ENCODE data around the gene LPAR3.

LPAR3 gene

GRCh38 chr1:84855691-84856630 is 37.0 kb downstream of the LPAR3 start:
- no peak for DNase-seq

DNA sequence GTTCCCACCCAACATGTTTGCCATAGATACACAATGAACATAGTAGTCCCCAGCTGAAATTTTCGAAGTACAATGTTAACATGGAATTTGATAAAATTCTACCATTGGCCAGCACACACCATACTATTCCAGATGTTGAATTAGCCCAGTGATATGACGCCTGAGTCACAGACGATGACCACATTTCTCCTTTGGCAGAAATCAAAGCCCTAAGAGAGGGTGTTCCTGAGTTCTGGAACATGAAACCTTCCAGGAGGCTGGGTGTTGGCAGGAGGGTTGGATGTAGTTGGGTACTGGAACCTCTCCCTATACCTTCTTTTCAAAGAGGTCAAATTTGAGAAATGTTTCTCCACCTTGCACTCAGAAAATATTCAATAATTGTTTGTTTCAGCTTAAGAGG is 37.8 kb downstream of the LPAR3 start:
- DNase-seq: no peak

DNA sequence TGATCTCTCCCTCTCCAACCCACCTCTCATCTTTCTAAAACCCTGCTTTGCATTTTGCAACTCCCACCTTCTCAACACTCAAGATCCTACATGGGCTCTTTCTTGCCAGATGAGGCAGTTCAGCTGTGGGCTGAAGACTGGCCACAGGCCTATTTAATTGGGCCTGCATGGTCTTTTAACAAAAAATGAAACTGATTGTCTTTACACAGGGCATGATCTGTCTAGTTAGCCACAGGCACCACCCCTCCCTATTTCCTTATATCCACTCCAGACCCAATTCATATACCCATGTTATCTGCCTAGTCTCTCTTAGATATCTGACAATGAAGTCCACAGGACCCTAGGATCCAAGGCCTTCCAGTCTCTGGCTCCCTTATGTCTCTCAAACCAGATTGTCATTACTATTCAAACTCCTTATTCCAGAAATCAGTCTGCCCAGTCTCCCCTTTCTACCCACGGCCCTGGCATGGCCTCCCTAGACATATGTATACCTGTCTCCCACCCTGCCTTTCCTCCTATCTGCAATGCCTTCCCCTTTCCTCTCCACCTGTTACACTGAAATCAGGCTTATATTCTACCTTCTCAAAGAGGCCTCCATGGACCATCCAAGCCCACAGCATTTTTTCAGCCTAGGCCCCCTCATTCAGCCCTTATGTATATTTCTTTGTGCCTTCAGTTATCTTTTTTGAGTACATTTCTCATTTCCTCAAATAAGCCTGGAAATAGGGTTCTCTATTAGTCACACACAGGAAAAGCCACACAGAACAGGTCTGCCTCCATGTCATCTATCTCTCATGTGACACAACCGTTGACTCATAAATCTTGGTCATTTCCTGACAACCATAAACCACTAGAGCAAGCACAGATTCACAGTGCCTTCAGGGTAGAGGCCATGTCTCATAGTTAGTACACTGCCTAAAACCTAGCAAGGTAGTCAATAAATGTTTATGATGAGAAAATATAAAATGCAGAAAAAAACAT is 39.0 kb downstream of the LPAR3 start:
- DNase-seq: no peak

DNA sequence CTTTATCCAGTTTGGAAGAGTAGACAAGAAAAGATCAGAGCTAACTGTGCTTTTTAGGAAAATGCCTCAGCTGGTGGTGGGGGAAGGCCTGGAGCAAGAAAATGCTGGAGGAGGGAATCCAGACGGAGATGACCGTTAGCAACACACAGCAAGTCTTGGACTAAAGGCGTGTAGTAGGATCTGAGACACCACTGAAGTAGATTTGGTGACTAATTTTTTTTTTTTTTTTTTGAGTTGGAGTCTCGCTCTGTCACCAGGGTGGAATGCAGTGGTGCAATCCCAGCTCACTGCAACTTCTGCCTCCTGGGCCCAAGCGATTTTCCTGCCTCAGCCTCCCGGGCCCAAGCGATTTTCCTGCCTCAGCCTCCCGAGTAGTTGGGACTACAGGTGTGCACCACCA is 41.2 kb downstream of the LPAR3 start:
- DNase-seq: no peak

GRCh38 chr1:84849357-84849975 is 43.5 kb downstream of the LPAR3 start:
- DNase-seq: no peak

- DNase-seq: no peak
Measured at GRCh38 chr1:84847253-84848250, 45.5 kb downstream of the LPAR3 start.

DNA sequence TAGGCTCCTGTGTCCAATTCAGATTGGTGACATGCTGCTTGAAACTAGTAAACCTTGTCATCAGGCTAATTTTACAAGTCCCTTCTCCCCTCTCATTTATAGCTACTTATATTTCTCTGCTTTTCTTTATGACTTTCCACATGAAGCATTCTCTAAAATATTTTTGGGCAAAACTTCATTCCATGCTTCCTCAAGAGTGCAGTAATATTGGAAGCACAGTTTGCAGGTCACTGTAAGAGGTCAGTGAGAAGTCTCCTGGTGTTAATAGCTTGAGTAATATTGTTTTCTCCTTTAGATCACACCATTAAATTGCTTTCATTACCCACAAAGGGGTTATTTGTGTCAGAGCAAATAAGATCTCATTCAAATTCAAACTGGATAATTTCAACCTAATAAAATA is 46.6 kb downstream of the LPAR3 start:
- no peak for DNase-seq

DNA sequence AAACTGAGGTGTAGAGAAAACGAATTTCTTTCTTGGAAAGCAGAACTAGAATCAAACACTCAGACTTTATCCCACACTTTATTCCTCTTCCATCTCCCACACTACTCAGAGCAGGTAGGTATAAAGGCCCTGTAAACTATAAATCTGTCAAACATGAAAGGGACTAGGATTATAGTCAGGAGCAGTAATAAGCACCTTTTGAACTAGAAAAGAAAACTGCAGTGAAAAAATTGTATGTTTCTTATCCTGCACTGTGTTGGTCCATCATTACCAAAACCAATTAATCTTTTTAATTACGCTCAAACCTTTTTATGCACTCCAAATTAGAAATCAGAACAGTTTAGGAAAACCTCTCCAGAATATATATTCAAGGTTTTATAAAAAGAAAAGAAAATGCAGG is 47.6 kb downstream of the LPAR3 start:
- DNase-seq: no peak

DNA sequence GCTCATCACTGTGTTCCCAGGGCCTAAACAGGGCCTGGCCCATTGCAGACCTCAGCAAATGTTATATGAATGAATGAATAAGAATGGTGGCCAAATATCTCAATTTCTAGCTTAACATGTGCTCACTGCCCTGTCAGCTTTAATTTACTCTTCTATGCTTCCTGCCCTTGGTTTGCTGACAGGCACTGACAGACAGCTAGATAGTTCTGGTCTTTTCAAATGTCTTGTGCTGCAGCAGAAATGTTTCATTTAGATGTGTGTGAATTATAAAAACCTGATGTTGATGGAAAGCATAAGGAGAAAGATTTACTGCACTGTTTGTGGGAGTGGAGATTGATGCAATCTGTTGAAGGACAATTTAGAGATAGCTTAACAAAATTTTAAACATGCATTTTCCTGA is 48.9 kb downstream of the LPAR3 start:
- DNase-seq: no peak

- no peak for DNase-seq
Measured at GRCh38 chr1:84842748-84843231, 50.2 kb downstream of the LPAR3 start.

DNA sequence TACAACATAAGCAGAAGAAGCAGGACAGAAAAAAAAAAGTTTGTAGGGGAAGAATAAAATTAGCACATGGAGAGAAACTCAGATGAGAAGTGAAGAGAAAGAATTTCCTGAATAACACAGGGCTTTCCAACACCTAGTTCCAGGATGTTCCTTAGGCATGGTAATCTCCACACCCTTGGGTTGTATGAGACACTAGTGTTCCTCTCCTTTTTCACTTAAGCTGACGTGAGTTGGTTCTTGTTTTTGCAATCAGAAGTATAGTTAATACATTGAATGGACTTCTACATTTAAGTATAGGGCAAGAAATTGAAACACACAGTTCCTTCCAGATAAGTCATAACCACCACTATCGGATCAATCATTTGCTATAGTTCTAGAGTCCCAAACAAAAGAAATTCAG is 51.0 kb downstream of the LPAR3 start:
- DNase-seq: no peak

- DNase-seq: no peak
Measured at GRCh38 chr1:84840346-84840745, 52.7 kb downstream of the LPAR3 start.

DNA sequence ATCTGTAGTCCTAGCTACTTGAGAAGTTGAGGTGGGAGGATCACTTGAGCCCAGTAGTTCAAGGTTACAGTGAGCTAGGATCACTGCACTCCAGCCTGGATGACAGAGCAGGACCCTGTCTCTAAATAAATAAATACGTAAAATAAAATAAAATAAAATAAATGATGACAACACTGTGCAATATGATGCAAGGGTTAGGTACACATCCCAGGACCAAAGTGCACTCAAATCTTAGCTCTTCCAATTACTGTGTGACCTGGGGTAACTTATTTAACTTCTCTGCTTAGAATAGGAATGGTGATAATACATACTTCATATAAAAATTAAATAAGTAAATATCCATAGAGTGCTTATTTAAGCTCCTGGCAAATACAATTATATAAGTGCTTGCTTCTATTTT is 53.5 kb downstream of the LPAR3 start:
- no peak for DNase-seq

DNA sequence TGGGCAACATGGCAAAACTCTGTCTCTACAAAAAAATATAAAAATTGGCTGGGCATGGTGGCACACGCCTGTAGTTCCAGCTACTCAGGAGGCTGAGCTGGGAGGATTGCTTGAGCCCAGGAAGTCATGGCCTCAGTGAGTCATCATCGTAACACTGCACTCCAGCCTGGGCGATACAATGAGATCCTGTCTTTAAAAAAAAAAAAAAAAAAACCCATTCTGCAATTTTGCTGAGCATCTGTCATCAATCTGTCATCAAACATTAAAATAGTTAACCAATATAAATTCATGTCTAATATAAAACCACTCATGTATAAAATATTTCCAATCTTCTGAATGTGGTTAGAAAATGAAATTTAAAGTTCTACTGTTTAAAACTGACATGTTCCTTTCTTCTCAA is 56.9 kb downstream of the LPAR3 start:
- no peak for DNase-seq

DNA sequence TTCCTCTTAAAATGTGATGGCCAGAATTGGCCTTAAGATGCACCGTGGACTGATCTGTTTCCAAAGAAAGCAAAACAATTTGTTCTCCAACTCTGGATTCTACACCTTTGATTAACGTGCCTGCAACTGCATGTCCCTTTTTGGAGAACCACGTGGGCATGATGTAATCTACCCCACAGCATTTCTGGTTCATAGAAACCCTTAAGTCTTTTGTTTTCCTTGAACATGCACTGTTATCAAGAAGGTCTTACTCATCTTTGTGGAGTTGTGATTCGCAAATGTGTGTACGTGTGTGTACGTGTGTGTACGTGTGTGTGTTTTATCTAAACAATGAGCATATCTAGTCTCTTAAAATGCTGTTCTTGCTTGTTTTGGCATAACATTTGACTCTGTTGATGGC is 57.8 kb downstream of the LPAR3 start:
- DNase-seq: no peak

GRCh38 chr1:84834419-84835064 is 58.5 kb downstream of the LPAR3 start:
- no peak for DNase-seq

- no peak for DNase-seq
Measured at GRCh38 chr1:84833194-84833593, 59.8 kb downstream of the LPAR3 start.

DNA sequence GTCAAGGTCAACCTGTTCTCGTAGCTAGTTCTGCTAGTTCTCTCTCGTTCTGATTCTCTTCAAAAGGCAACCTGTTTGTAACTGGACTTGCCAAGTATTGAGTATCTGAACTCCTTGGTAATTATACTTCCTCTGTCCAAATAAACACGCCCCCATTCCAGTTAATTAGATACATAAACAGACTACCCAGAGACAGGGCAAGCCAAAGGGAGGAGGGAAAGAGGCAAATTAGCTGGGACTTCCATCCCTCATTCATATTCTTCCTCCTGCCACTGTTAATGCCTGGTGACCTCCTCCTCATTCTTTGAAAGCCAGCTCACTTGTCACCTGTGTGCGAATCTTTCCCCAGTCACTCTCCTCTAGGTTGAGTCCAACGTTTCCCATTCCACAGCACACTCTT is 62.9 kb downstream of the LPAR3 start:
- DNase-seq: no peak

- no peak for DNase-seq
Measured at GRCh38 chr1:84827976-84828375, 65.0 kb downstream of the LPAR3 start.

GRCh38 chr1:84827555-84827954 is 65.5 kb downstream of the LPAR3 start:
- DNase-seq: no peak

GRCh38 chr1:84825161-84825560 is 67.8 kb downstream of the LPAR3 start:
- DNase-seq: no peak

Data from stimulated activated CD4-positive, alpha-beta T cell treated with anti-CD3 and anti-CD28 coated beads, Interleukin-12 subunit alpha, Interleukin-12 subunit beta, amount 100 ng/mL, for 4 hours (primary cell).